VCaP (cell line): ENCODE measurements around the gene TMOD1.
A peak's percentile ranks its signal among the peaks of the same experiment; 100 is the strongest.

Experiments used
- H3K27ac ChIP-seq: fragments of 450-650 bp; 2 replicates; pipeline ENCODE4 v1.5.1; 2017
- TF ChIP-seq, protein P1 (sequence below): fragments of 450-650 bp; conservative IDR thresholded peaks from 2 replicates; pipeline ENCODE4 v1.5.1; 2017; ENCODE audit warnings: mild to moderate bottlenecking, moderate library complexity

The TMOD1 gene

GRCh38 chr9:97560154-97560553 lies 58.7 kb downstream of the TMOD1 start:
- TF ChIP-seq, protein P1, sequence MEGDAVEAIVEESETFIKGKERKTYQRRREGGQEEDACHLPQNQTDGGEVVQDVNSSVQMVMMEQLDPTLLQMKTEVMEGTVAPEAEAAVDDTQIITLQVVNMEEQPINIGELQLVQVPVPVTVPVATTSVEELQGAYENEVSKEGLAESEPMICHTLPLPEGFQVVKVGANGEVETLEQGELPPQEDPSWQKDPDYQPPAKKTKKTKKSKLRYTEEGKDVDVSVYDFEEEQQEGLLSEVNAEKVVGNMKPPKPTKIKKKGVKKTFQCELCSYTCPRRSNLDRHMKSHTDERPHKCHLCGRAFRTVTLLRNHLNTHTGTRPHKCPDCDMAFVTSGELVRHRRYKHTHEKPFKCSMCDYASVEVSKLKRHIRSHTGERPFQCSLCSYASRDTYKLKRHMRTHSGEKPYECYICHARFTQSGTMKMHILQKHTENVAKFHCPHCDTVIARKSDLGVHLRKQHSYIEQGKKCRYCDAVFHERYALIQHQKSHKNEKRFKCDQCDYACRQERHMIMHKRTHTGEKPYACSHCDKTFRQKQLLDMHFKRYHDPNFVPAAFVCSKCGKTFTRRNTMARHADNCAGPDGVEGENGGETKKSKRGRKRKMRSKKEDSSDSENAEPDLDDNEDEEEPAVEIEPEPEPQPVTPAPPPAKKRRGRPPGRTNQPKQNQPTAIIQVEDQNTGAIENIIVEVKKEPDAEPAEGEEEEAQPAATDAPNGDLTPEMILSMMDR: no peak
- H3K27ac ChIP-seq: no peak overlapping the region

GRCh38 chr9:97560851-97561250 lies 59.4 kb downstream of the TMOD1 start:
- TF ChIP-seq, protein P1: no peak
- H3K27ac ChIP-seq: no peak overlapping the region

GRCh38 chr9:97561501-97561900 lies 60.0 kb downstream of the TMOD1 start:
- TF ChIP-seq, protein P1: no peak

DNA sequence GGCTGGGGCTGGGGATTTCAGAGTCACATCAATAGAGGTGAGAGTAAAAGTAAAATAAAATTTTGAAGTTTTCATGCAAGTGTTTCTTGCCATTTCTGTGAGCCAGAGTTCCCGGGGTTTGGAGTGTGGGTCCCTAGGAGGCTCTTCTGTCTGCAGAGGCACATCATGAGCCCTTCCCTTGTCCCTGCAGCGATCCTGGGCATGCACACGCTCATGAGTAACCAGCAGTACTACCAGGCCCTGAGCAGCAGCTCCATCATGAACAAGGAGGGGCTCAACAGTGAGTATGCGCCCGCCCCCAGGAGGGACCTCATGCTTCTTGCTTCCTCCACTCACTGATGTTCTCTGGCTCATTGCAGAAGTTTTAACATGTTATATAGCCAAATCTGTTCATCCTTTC lies 61.1 kb downstream of the TMOD1 start:
- TF ChIP-seq, protein P1: no peak
- H3K27ac ChIP-seq: no peak overlapping the region; the same call in 1 of the 2 replicates

More at GRCh38 chr9:97561501-97561900, 60.0 kb downstream of the TMOD1 start:
- no peak overlapping the region for H3K27ac ChIP-seq

GRCh38 chr9:97563458-97564135 lies 62.1 kb downstream of the TMOD1 start:
- TF ChIP-seq, protein P1: no peak
- peak overlapping the region; percentile 78 for H3K27ac ChIP-seq

DNA sequence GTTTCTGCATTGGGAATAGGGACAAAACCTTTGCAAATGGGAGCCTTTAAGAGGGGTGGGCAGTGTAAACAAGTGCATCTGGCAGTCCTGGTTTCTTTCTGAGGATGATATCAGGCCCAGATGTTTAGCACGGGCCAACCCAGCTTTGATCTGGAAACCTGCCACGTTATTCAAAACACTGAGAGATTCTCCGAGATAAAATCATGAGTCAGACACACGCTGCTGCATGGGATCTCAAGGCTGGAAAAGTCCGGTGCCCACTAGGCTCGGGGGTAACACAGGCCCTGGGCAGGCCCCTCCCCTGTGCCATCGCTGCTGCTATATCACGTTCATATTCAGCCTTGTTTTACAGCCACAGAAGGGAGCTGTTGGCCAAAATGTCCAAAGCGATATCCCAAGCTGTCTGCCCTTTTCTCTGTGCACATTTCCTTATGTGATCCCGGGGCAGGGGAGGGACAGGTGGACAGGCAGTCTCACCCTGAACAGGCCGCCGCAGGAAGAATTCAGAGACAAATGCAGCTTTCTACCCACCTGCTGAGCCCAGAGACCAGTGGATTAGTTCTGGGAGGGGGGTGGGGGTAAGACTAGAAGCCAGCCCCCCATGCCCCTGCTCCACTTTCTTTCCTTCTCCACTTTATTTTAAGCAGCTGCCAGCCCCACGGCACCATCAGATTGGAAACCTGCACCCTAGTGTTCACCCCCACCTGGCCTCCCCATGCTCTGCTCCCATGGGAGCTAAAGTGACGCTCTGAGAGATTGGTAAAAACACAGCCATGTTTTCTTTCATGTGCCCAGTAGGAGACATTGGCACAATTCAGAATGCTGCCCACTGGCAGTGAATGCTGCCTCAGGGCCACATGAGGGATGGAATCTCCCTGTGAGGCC lies 63.1 kb downstream of the TMOD1 start:
- peak overlapping the region; percentile 78 for H3K27ac ChIP-seq
- TF ChIP-seq, protein P1: no peak

DNA sequence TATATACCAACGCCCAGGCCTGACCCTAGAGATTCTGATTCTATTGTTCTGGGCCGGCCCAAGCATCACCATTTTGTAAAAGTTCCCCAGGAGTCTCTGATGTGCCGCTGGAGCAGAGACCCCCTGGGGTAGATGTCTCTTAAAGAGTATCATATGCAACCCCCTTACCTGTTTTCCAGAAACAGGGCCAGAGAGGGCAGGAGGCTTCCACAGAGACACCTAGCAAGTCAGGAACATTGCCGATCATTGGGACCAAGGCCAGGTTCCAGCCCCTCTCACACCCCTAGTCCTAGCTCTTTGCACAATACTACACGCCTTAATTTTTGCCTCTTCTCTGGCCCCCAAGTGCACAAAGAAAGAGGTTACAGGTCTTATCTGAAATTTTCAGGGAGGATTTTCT lies 63.8 kb downstream of the TMOD1 start:
- TF ChIP-seq, protein P1: no peak
- peak overlapping the region; percentile 78 for H3K27ac ChIP-seq
